Measurements from ENCODE around the gene TSTD2.
"Not testable (repeated sequence)": the region's sequence is repeated elsewhere in the genome, so short reads cannot be mapped to it uniquely, and the experiment has no call there.

The TSTD2 gene

DNA sequence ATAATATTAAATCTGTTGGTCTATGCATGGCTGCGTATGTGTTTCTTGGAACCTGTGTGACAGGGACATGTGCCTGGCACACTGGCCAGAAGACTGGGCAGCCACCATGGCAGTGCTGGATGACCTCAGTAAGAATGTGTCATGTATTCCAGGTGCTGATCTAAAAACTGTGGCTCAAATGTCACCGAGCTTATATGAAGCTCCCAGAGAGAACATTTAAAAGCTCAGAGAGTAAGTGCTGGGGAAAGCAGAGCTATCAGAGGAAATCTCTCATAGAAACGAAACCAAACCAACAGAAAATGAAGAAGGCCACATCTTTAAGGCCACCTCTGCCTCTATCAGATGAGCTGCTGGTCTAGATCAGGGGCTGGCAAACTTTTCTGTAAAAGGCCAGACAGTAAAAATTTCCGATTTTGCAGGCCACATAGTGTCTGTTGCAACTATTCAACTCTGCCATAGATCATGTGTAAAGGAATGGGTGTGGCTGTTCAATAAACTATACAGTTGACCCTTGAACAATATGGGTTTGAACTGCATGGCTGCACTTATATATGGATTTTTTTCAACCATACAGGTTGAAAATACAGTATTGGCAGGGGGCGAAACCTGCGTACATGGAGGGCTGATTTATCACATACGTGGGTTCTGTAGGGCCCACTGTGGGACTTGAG is 31.8 kb downstream of the TSTD2 start:
- Histone ChIP-seq H3K4me1 (ENCODE audit: control insufficient read depth, insufficient read depth, low read length) (no peaks in the 10 kb centered on the region), H3K9me3 (ENCODE audit: control insufficient read depth, insufficient read depth, low read length) (no peaks in the 10 kb centered on the region), H3K9ac (ENCODE audit: low read depth, low read length) (no peak overlapping the region), H3K4me3 (ENCODE audit: low read depth, low read length) (no peak overlapping the region), H3K36me3 (ENCODE audit: control insufficient read depth, insufficient read depth, low read length) (peaks cover 22% of the 10 kb centered on the region), H3K27me3 (ENCODE audit: control insufficient read depth, insufficient read depth, low read length) (no peaks in the 10 kb centered on the region)

DNA sequence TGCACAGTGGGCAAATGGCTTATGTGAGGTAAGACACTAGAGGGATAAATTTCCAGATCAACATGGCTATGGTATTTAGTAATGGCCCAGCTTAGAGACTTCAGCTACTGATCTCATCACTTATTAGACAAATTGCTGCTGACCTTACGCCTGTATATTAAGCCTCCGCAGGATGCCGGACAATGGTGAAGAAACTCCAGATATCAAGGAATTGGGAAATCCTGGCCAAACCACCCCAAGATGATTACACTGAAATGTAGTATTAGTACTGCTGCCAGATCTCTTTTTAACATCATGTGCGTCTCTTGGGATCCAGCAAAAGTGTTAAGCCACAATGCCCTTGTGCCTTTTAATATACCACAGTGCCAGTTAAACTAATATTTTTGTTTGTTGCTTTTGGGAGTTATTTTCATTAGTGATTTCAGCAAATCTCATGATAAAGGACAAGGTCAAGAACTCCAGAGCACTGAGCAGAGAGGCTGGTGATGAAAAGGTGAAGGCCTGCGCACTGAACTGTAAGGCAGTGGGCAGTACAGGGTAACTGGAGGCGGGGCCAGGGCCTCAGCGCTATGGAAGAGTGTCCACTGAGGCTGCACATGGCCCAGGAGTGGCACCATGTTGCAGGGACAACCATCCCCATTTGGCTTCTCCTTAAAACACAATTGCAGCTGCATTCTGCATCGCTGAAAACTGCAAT is 32.5 kb downstream of the TSTD2 start:
- no peaks in the 10 kb centered on the region for H3K4me1 ChIP-seq (ENCODE audit: control insufficient read depth, insufficient read depth, low read length)
- H3K27me3 ChIP-seq (ENCODE audit: control insufficient read depth, insufficient read depth, low read length) = no peaks in the 10 kb centered on the region
- peaks cover 22% of the 10 kb centered on the region for H3K36me3 ChIP-seq (ENCODE audit: control insufficient read depth, insufficient read depth, low read length)
- no peak overlapping the region for H3K9ac ChIP-seq (ENCODE audit: low read depth, low read length)
- no peak overlapping the region for H3K4me3 ChIP-seq (ENCODE audit: low read depth, low read length)
- no peaks in the 10 kb centered on the region for H3K9me3 ChIP-seq (ENCODE audit: control insufficient read depth, insufficient read depth, low read length)

DNA sequence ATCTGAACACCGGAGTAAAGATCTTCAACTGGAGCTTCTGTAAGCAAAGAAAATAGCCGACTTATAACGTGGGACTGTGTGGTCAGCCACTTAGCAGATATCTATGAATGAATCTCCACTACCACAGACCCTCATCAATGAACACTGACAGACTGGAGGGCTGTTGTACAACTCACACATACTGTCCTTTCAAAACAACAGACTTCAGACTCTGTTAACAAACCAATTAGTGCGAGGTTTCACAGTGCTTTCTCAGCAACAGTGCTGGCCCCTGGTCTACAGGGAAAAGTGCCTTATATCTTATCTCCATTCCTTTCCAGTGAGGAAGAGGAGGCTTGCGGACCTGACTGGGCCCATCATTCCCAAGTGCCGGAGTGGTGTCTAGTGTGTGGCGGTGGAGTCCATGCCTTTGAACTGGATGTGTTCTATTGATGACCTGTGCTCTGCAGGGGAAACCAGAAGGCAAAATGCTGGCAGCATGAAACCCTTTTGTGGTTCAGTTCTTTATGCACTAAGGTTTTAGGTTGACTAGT is 33.8 kb downstream of the TSTD2 start:
- Histone ChIP-seq H3K36me3 (ENCODE audit: control insufficient read depth, insufficient read depth, low read length) (peaks cover 13% of the 10 kb centered on the region), H3K9ac (ENCODE audit: low read depth, low read length) (no peak overlapping the region)

DNA sequence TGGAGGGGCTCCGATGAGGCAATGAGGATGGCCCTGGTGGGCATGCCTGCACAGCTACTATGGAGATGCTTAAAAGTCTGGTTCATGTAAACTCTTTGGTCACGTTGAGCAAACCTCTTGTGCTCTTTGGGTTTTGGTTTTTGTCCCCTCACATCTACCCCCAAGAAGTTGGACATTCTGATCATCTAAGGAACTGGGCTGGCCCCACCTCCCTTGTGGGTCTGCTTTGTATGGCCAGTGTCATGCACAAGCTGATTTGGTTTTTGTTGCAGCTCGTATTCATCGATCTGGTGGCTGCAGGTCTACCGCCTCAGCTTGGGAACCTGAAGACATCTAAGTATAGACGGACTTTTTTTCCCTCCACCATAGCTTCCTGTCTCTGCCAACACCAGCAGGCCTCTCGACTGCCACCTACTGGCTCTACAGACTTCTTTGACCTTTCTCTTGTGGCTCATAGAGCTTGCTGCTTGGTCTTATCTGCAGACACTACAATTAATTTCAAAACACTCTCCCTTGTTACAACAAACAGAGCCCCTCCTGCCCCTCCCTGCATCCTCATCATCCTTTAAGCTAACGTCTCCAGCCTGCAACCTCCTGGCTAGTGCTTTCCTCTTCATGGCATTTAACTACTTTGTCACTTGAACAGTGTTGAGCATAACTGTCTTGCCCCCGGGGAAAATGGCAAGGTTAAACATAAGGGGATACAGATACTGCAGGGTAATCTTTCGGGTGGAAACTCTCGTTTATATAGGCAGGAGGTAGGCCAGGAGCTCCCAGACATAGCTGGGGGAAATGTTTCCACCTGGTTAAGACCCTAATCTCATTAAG is 34.5 kb downstream of the TSTD2 start:
- no peaks in the 10 kb centered on the region for H3K9me3 ChIP-seq (ENCODE audit: control insufficient read depth, insufficient read depth, low read length)
- peaks cover 12% of the 10 kb centered on the region for H3K36me3 ChIP-seq (ENCODE audit: control insufficient read depth, insufficient read depth, low read length)
- H3K4me3 ChIP-seq (ENCODE audit: low read depth, low read length) = no peak overlapping the region
- H3K27me3 ChIP-seq (ENCODE audit: control insufficient read depth, insufficient read depth, low read length) = no peaks in the 10 kb centered on the region
- H3K4me1 ChIP-seq (ENCODE audit: control insufficient read depth, insufficient read depth, low read length) = no peaks in the 10 kb centered on the region
- no peak overlapping the region for H3K9ac ChIP-seq (ENCODE audit: low read depth, low read length)

More for the DNA sequence above, 33.8 kb downstream of the TSTD2 start:
- Histone ChIP-seq H3K4me1 (ENCODE audit: control insufficient read depth, insufficient read depth, low read length) (no peaks in the 10 kb centered on the region), H3K9me3 (ENCODE audit: control insufficient read depth, insufficient read depth, low read length) (no peaks in the 10 kb centered on the region), H3K27me3 (ENCODE audit: control insufficient read depth, insufficient read depth, low read length) (no peaks in the 10 kb centered on the region), H3K4me3 (ENCODE audit: low read depth, low read length) (no peak overlapping the region)

DNA sequence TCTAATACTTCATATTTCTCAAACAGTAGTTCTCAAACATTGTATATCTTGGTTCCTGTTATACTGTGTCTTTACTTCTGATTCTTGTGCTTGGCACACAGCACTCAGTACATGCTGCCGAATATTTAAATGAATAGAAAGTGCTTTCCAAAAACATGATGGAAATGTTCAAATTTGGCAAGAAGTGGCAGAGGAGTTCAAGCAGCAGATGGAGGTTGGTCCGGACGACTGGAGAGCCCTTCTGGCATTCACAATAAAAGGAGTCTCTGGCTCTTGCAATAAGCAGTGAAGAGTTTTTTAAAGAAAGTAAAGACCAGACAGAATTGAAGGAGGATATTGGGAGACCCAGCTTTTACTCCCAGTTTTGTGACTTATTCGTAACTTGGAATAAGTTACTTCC is 36.3 kb downstream of the TSTD2 start:
- Histone ChIP-seq H3K4me3 (ENCODE audit: low read depth, low read length) (no peak overlapping the region), H3K27me3 (ENCODE audit: control insufficient read depth, insufficient read depth, low read length) (no peaks in the 10 kb centered on the region), H3K36me3 (ENCODE audit: control insufficient read depth, insufficient read depth, low read length) (peaks cover 6% of the 10 kb centered on the region), H3K9ac (ENCODE audit: low read depth, low read length) (no peak overlapping the region), H3K4me1 (ENCODE audit: control insufficient read depth, insufficient read depth, low read length) (no peaks in the 10 kb centered on the region), H3K9me3 (ENCODE audit: control insufficient read depth, insufficient read depth, low read length) (no peaks in the 10 kb centered on the region)

DNA sequence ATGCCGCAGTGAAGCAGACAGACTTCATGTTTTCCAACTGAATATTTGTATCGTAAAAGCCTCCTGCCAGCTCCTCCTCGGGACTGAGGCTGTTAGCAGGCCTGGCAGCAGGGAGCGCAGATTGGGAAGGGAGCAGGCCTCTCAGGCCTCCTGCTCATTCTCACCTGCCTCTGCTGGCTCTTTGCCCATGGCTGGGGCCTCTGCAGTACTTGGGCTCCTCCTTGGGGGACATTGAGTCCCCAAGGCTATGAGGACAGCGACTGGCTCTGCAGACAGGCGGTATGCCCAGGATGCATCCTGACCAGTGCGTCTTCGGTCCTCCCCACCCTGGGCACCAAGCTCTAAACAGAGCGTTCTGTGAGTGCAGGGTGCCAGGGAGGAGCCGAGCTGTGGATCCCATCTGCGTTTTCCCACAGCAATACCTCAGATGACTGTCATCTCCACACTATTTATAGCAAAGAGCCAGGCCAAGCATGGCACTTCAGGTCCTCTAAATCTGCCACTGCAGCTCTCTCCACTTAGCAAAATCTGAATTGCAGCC is 38.7 kb downstream of the TSTD2 start:
- Histone ChIP-seq H3K4me3 (ENCODE audit: low read depth, low read length) (no peak overlapping the region), H3K27me3 (ENCODE audit: control insufficient read depth, insufficient read depth, low read length) (no peaks in the 10 kb centered on the region), H3K36me3 (ENCODE audit: control insufficient read depth, insufficient read depth, low read length) (no peaks in the 10 kb centered on the region), H3K4me1 (ENCODE audit: control insufficient read depth, insufficient read depth, low read length) (no peaks in the 10 kb centered on the region), H3K9me3 (ENCODE audit: control insufficient read depth, insufficient read depth, low read length) (no peaks in the 10 kb centered on the region), H3K9ac (ENCODE audit: low read depth, low read length) (no peak overlapping the region)

DNA sequence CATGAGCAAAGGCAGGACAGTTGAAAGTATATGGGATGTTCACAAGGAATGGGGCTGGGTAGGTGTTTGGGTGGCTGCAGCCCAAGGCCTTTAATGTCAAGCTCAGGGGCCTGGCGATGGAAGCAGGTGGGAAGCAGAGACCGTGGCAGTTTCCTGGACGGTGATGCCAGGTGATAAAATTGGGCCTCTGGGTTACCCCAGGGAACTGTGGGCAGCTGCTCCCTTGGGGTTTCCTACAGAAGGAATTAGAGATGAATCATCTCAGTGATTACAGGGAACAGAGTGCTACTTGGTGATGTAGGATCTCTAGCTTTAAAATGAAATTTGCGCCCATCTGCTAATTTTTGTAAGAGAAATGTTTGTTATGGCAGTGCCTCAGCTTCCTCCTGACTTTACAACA is 39.2 kb downstream of the TSTD2 start:
- Histone ChIP-seq H3K36me3 (ENCODE audit: control insufficient read depth, insufficient read depth, low read length) (no peaks in the 10 kb centered on the region), H3K9me3 (ENCODE audit: control insufficient read depth, insufficient read depth, low read length) (no peaks in the 10 kb centered on the region), H3K4me1 (ENCODE audit: control insufficient read depth, insufficient read depth, low read length) (no peaks in the 10 kb centered on the region), H3K9ac (ENCODE audit: low read depth, low read length) (no peak overlapping the region), H3K4me3 (ENCODE audit: low read depth, low read length) (no peak overlapping the region), H3K27me3 (ENCODE audit: control insufficient read depth, insufficient read depth, low read length) (no peaks in the 10 kb centered on the region)

DNA sequence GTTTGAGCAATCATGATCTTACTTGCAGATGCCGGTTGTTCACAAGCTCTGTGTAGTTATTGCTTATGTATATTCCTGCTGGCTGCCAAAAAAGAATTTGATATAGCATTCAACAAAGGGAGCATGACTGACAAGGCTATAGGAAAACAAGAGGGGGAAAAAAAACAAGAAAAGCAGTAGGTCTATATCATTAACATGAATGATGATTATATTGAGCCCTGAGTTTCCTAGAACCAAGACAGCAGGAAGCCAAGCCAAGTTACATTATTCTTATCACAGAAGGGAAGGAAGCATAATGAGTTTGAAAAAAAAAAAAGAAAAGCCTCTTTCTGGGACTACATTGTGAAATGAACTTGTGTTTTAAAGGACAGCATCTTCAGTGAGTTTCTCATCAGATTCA is 41.0 kb downstream of the TSTD2 start:
- no peaks in the 10 kb centered on the region for H3K4me1 ChIP-seq (ENCODE audit: control insufficient read depth, insufficient read depth, low read length)
- H3K9ac ChIP-seq (ENCODE audit: low read depth, low read length) = no peak overlapping the region
- H3K36me3 ChIP-seq (ENCODE audit: control insufficient read depth, insufficient read depth, low read length) = no peaks in the 10 kb centered on the region
- no peaks in the 10 kb centered on the region for H3K27me3 ChIP-seq (ENCODE audit: control insufficient read depth, insufficient read depth, low read length)
- no peak overlapping the region for H3K4me3 ChIP-seq (ENCODE audit: low read depth, low read length)
- no peaks in the 10 kb centered on the region for H3K9me3 ChIP-seq (ENCODE audit: control insufficient read depth, insufficient read depth, low read length)

DNA sequence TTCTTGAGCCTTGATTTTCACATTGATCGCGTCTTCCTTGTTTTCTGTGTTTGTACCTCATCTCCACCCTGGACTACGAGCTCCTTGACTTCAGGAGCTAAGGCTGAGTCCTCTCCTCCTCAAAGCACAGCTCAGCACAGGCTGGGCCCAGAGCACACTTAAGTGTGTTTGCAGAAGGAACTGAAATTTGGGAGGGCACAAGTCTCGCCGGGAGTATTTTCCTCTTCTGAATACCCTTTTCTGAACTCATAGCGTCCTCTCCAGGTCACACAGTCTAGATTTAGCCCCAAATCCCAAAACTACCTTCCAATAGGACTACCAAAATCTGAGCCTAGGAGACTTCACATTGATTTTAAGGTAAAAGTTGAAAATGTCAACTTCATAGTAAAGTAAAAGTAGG is 41.6 kb downstream of the TSTD2 start:
- Histone ChIP-seq H3K4me3 (ENCODE audit: low read depth, low read length) (no peak overlapping the region), H3K36me3 (ENCODE audit: control insufficient read depth, insufficient read depth, low read length) (no peaks in the 10 kb centered on the region), H3K9ac (ENCODE audit: low read depth, low read length) (no peak overlapping the region), H3K9me3 (ENCODE audit: control insufficient read depth, insufficient read depth, low read length) (no peaks in the 10 kb centered on the region), H3K27me3 (ENCODE audit: control insufficient read depth, insufficient read depth, low read length) (no peaks in the 10 kb centered on the region), H3K4me1 (ENCODE audit: control insufficient read depth, insufficient read depth, low read length) (no peaks in the 10 kb centered on the region)

DNA sequence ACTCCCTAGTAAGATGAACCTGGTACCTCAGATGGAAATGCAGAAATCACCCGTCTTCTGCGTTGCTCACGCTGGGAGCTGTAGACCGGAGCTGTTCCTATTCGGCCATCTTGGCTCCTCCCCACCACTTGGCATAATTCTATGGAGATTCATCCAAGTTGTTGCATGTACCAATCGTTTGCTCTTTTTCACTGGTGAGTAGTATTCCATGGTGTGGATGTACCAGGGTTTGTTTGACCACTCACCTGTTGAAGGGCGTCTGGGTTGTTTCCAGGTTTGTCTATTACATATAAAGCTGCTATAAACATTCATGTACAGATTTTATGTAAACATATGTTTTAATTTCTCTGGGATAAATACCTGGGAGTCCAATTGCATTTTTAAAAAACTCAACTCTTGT is 46.3 kb downstream of the TSTD2 start:
- H3K9me3 ChIP-seq (ENCODE audit: control insufficient read depth, insufficient read depth, low read length); H3K4me3 ChIP-seq (ENCODE audit: low read depth, low read length); H3K9ac ChIP-seq (ENCODE audit: low read depth, low read length); H3K27me3 ChIP-seq (ENCODE audit: control insufficient read depth, insufficient read depth, low read length); H3K4me1 ChIP-seq (ENCODE audit: control insufficient read depth, insufficient read depth, low read length); H3K36me3 ChIP-seq (ENCODE audit: control insufficient read depth, insufficient read depth, low read length): not testable (repeated sequence)

DNA sequence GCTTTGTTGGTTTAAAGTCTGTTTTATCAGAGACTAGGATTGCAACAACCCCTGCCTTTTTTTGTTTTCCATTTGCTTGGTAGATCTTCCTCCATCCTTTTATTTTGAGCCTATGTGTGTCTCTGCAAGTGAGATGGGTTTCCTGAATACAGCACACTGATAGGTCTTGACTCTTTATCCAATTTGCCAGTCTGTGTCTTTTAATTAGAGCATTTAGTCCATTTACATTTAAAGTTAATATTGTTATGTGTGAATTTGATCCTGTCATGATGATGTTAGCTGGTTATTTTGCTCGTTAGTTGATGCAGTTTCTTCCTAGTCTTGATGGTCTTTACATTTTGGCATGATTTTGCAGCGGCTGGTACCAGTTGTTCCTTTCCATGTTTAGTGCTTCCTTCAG is 48.4 kb downstream of the TSTD2 start:
- H3K4me3 ChIP-seq (ENCODE audit: low read depth, low read length); H3K4me1 ChIP-seq (ENCODE audit: control insufficient read depth, insufficient read depth, low read length); H3K9ac ChIP-seq (ENCODE audit: low read depth, low read length); H3K27me3 ChIP-seq (ENCODE audit: control insufficient read depth, insufficient read depth, low read length); H3K9me3 ChIP-seq (ENCODE audit: control insufficient read depth, insufficient read depth, low read length); H3K36me3 ChIP-seq (ENCODE audit: control insufficient read depth, insufficient read depth, low read length): not testable (repeated sequence)

Data from iPS-15b (cell line).